ENCODE results near the gene TRPV3.
"Not testable (repeated sequence)": the region's sequence is repeated elsewhere in the genome, so short reads cannot be mapped to it uniquely, and the experiment has no call there.

TRPV3 gene

GRCh38 chr17:3472137-3472536 is 85.5 kb downstream of the TRPV3 start:
- no peak for DNase-seq (ENCODE audit: low spot score)

GRCh38 chr17:3471599-3471998 is 86.0 kb downstream of the TRPV3 start, which contains the start of gene SPATA22:
Gene SPATA22 (minus strand): TSS chr17:3471819. CDS start chr17:3469325, 2,494 bp downstream.
- no peak for DNase-seq (ENCODE audit: low spot score)

- DNase-seq (ENCODE audit: low spot score): no peak
These were observed 88.1 kb downstream of the TRPV3 start for GRCh38 chr17:3469529-3469928.

GRCh38 chr17:3466355-3466754 is 91.3 kb downstream of the TRPV3 start:
- DNase-seq (ENCODE audit: low spot score): not testable (repeated sequence)
